Measurements from ENCODE around the gene LCK. TPM values are rescaled to one million over a fixed set of nuclear protein-coding genes. Genes with fewer than 3 reads are reported as not detected.

The LCK gene
- total and polyA plus RNA-seq, 9 of the 15 experiments (the other 6 are each of a cell fraction or from before 2014, with no cell fraction given), result 0.04 to 0.47 (median 0.13) TPM; not detected in 6

DNA sequence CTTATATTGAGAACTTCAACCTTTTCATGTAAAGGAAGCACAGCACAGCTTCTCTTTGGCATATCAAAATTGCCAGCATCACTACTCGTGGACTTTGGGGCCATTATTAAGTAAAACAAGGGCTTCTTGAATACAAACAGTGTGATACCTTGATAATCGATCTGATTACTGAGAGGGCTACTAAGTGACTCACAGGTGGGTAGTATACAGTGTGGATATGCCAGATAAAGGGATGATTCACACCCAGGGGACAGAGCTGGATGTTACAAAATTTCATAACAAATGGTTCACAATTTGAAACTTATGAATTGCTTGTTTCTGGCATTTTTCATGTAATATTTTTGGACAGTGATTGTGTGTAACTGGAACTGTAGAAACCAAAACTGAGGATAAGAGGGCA, 56.3 kb downstream of the LCK start (continued):
- TF ChIP-seq, protein P1, sequence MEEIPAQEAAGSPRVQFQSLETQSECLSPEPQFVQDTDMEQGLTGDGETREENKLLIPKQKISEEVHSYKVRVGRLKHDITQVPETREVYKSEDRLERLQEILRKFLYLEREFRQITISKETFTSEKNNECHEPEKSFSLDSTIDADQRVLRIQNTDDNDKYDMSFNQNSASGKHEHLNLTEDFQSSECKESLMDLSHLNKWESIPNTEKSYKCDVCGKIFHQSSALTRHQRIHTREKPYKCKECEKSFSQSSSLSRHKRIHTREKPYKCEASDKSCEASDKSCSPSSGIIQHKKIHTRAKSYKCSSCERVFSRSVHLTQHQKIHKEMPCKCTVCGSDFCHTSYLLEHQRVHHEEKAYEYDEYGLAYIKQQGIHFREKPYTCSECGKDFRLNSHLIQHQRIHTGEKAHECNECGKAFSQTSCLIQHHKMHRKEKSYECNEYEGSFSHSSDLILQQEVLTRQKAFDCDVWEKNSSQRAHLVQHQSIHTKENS (CRISPR knock-in tag; IDR thresholded peaks at IDR 0.05), result no peak
- TF ChIP-seq TRIM24 (IDR thresholded peaks at IDR 0.05), result 0 out of 4 replicates have a peak, but pooled peaks of 1 of the 2 experiments have one; percentile 15
- no peak for TF ChIP-seq ZNF668 (CRISPR knock-in tag; IDR thresholded peaks at IDR 0.05)
- TF ChIP-seq STAT5A (IDR thresholded peaks at IDR 0.05; ENCODE audit: borderline replicate concordance, low read length), result peak; percentile 47; the same call in 1 of the 2 replicates
- TF ChIP-seq SETDB1 (IDR thresholded peaks at IDR 0.05; ENCODE audit: low read length), result no peak
- TF ChIP-seq, protein P2, sequence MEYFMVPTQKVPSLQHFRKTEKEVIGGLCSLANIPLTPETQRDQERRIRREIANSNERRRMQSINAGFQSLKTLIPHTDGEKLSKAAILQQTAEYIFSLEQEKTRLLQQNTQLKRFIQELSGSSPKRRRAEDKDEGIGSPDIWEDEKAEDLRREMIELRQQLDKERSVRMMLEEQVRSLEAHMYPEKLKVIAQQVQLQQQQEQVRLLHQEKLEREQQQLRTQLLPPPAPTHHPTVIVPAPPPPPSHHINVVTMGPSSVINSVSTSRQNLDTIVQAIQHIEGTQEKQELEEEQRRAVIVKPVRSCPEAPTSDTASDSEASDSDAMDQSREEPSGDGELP (CRISPR knock-in tag; IDR thresholded peaks at IDR 0.05; ENCODE audit: borderline replicate concordance), result no peak
- TF ChIP-seq NR2C2 (CRISPR knock-in tag; IDR thresholded peaks at IDR 0.05), result no peak
- TF ChIP-seq NR2C2 (tag; IDR thresholded peaks at IDR 0.05), result no peak
- TF ChIP-seq BCL6 (CRISPR knock-in tag; IDR thresholded peaks at IDR 0.05), result no peak
- peak; percentile 96 for TF ChIP-seq SMARCA4 (IDR thresholded peaks at IDR 0.05)
- TF ChIP-seq, protein P3, sequence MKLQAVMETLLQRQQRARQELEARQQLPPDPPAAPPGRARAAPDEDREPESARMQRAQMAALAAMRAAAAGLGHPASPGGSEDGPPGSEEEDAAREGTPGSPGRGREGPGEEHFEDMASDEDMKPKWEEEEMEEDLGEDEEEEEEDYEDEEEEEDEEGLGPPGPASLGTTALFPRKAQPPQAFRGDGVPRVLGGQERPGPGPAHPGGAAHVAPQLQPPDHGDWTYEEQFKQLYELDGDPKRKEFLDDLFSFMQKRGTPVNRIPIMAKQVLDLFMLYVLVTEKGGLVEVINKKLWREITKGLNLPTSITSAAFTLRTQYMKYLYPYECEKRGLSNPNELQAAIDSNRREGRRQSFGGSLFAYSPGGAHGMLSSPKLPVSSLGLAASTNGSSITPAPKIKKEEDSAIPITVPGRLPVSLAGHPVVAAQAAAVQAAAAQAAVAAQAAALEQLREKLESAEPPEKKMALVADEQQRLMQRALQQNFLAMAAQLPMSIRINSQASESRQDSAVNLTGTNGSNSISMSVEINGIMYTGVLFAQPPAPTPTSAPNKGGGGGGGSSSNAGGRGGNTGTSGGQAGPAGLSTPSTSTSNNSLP (IDR thresholded peaks at IDR 0.05; ENCODE audit: borderline replicate concordance, low read depth, low read length), result peak; percentile 94
- no peak for TF ChIP-seq ARNT (IDR thresholded peaks at IDR 0.05)
- TF ChIP-seq RFX1 (IDR thresholded peaks at IDR 0.05), result no peak
- TF ChIP-seq SIN3B (IDR thresholded peaks at IDR 0.05; ENCODE audit: low read depth), result no peak
- no peak for TF ChIP-seq ZNF384 (IDR thresholded peaks at IDR 0.05; ENCODE audit: low read depth, low read length)
- 0 out of 4 replicates have a peak, but pooled peaks of 1 of the 2 experiments have one; percentile 14 for TF ChIP-seq KDM1A (IDR thresholded peaks at IDR 0.05)
- no peak for TF ChIP-seq PHF20 (IDR thresholded peaks at IDR 0.05; ENCODE audit: partially characterized antibody)
- TF ChIP-seq, protein P4, sequence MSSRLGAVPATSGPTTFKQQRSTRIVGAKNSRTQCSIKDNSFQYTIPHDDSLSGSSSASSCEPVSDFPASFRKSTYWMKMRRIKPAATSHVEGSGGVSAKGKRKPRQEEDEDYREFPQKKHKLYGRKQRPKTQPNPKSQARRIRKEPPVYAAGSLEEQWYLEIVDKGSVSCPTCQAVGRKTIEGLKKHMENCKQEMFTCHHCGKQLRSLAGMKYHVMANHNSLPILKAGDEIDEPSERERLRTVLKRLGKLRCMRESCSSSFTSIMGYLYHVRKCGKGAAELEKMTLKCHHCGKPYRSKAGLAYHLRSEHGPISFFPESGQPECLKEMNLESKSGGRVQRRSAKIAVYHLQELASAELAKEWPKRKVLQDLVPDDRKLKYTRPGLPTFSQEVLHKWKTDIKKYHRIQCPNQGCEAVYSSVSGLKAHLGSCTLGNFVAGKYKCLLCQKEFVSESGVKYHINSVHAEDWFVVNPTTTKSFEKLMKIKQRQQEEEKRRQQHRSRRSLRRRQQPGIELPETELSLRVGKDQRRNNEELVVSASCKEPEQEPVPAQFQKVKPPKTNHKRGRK (tag; IDR thresholded peaks at IDR 0.05), result no peak
- TF ChIP-seq SREBF2 (CRISPR knock-in tag; IDR thresholded peaks at IDR 0.05), result no peak
- TF ChIP-seq ZSCAN32 (CRISPR knock-in tag; IDR thresholded peaks at IDR 0.05), result no peak
- no peak for TF ChIP-seq KAT8 (IDR thresholded peaks at IDR 0.05; ENCODE audit: low read depth)
- TF ChIP-seq FOXK2 (conservative IDR thresholded peaks at IDR 0.05 in 1 of 2, IDR thresholded peaks at IDR 0.05 in 1 of 2; ENCODE audit: low read depth in 2 of 2), result no peak
- no peak for TF ChIP-seq TOE1 (IDR thresholded peaks at IDR 0.05; ENCODE audit: borderline replicate concordance)
- TF ChIP-seq TOE1 (CRISPR knock-in tag; IDR thresholded peaks at IDR 0.05; ENCODE audit: borderline replicate concordance, low read depth), result no peak
- no peak for TF ChIP-seq TCF7 (IDR thresholded peaks at IDR 0.05; ENCODE audit: borderline replicate concordance)
- TF ChIP-seq, protein P5, sequence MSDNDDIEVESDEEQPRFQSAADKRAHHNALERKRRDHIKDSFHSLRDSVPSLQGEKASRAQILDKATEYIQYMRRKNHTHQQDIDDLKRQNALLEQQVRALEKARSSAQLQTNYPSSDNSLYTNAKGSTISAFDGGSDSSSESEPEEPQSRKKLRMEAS (CRISPR knock-in tag; IDR thresholded peaks at IDR 0.05), result no peak
- no peak for TF ChIP-seq ZNF121 (CRISPR knock-in tag; conservative IDR thresholded peaks at IDR 0.05)

All from K562 (cell line).